Measurements from ENCODE around the gene ADAMTS17.

ADAMTS17 gene

GRCh38 chr15:100254691-100255090 lies 87.1 kb downstream of the ADAMTS17 start:
- Mint-ChIP-seq H3K36me3 (ENCODE audit: low read depth) (peaks cover 11% of the 10 kb centered on the region), H3K4me1 (peaks cover 56% of the 10 kb centered on the region), H3K27ac (peak overlapping the region; percentile 49), H3K27me3 (ENCODE audit: low read depth, poor library complexity) (no peaks in the 10 kb centered on the region), H3K9me3 (peaks cover 18% of the 10 kb centered on the region), H3K4me3 (no peak overlapping the region)
- DNase-seq = no peak
- no peak for TF ChIP-seq CTCF (IDR thresholded peaks at IDR 0.05)

- H3K36me3 Mint-ChIP-seq (ENCODE audit: low read depth) = peaks cover 11% of the 10 kb centered on the region
- no peaks in the 10 kb centered on the region for H3K27me3 Mint-ChIP-seq (ENCODE audit: low read depth, poor library complexity)
- no peak overlapping the region for H3K4me3 Mint-ChIP-seq
- H3K9me3 Mint-ChIP-seq = peaks cover 18% of the 10 kb centered on the region
- no peak overlapping the region for H3K27ac Mint-ChIP-seq
- TF ChIP-seq CTCF (IDR thresholded peaks at IDR 0.05) = no peak
- H3K4me1 Mint-ChIP-seq = peaks cover 56% of the 10 kb centered on the region
- no peak for DNase-seq
Measured at GRCh38 chr15:100254285-100254684, 87.5 kb downstream of the ADAMTS17 start.

- H3K27ac Mint-ChIP-seq = no peak overlapping the region
- H3K9me3 Mint-ChIP-seq = peaks cover 15% of the 10 kb centered on the region
- no peak for TF ChIP-seq CTCF (IDR thresholded peaks at IDR 0.05)
- peaks cover 8% of the 10 kb centered on the region for H3K36me3 Mint-ChIP-seq (ENCODE audit: low read depth)
- H3K27me3 Mint-ChIP-seq (ENCODE audit: low read depth, poor library complexity) = no peaks in the 10 kb centered on the region
- no peak overlapping the region for H3K4me3 Mint-ChIP-seq
- H3K4me1 Mint-ChIP-seq = peaks cover 56% of the 10 kb centered on the region
- no peak for DNase-seq
Measured at GRCh38 chr15:100253640-100254039, 88.1 kb downstream of the ADAMTS17 start.

- H3K27me3 Mint-ChIP-seq (ENCODE audit: low read depth, poor library complexity) = no peaks in the 10 kb centered on the region
- no peak overlapping the region for H3K4me3 Mint-ChIP-seq
- TF ChIP-seq CTCF (IDR thresholded peaks at IDR 0.05) = no peak
- DNase-seq = no peak
- peaks cover under 1% of the 10 kb centered on the region for H3K36me3 Mint-ChIP-seq (ENCODE audit: low read depth)
- H3K27ac Mint-ChIP-seq = peak overlapping the region; percentile 32
- peaks cover 56% of the 10 kb centered on the region for H3K4me1 Mint-ChIP-seq
- peaks cover 8% of the 10 kb centered on the region for H3K9me3 Mint-ChIP-seq
Measured at GRCh38 chr15:100252779-100253417, 88.9 kb downstream of the ADAMTS17 start.

GRCh38 chr15:100252359-100252758 lies 89.4 kb downstream of the ADAMTS17 start:
- Mint-ChIP-seq H3K27me3 (ENCODE audit: low read depth, poor library complexity) (no peaks in the 10 kb centered on the region), H3K27ac (no peak overlapping the region), H3K9me3 (peaks cover 3% of the 10 kb centered on the region), H3K4me3 (no peak overlapping the region), H3K36me3 (ENCODE audit: low read depth) (no peaks in the 10 kb centered on the region), H3K4me1 (peaks cover 56% of the 10 kb centered on the region)
- TF ChIP-seq CTCF (IDR thresholded peaks at IDR 0.05) = no peak
- no peak for DNase-seq

GRCh38 chr15:100250176-100250800 lies 91.5 kb downstream of the ADAMTS17 start:
- Mint-ChIP-seq H3K36me3 (ENCODE audit: low read depth) (no peaks in the 10 kb centered on the region), H3K27ac (no peak overlapping the region), H3K27me3 (ENCODE audit: low read depth, poor library complexity) (no peaks in the 10 kb centered on the region), H3K4me1 (peaks cover 54% of the 10 kb centered on the region), H3K4me3 (no peak overlapping the region), H3K9me3 (no peaks in the 10 kb centered on the region)
- no peak for TF ChIP-seq CTCF (IDR thresholded peaks at IDR 0.05)
- DNase-seq = no peak
